ENCODE measurements around the gene ZNF544.

- TF ChIP-seq PATZ1 (tag by site-specific recombination; IDR thresholded peaks at IDR 0.05): no peak
- TF ChIP-seq ZNF341 (tag by site-specific recombination; IDR thresholded peaks at IDR 0.05; ENCODE audit: low read depth): no peak
- no peak for TF ChIP-seq ZNF211 (tag by site-specific recombination; IDR thresholded peaks at IDR 0.05; ENCODE audit: low read depth)
- TF ChIP-seq ZSCAN5A (tag by site-specific recombination; IDR thresholded peaks at IDR 0.05): no peak
- no peak for TF ChIP-seq SP2 (tag by site-specific recombination; IDR thresholded peaks at IDR 0.05)
- no peak for TF ChIP-seq ZNF146 (tag by site-specific recombination; IDR thresholded peaks at IDR 0.05)
Observed at GRCh38 chr19:58196901-58197616, 31.7 kb upstream of the ZNF544 start.

Data from HEK293 (cell line).